ENCODE data around the gene LRMDA.

- TF ChIP-seq CTCF (IDR thresholded peaks at IDR 0.05) (no peak), POLR2A (IDR thresholded peaks at IDR 0.05) (no peak)
Measured at GRCh38 chr10:75438275-75438674, 6.9 kb downstream of the LRMDA start.
